Stimulated activated CD8-positive, alpha-beta memory T cell treated with anti-CD3 and anti-CD28 coated beads, Interleukin-7, amount 100 ng/mL, for 1 hour (primary cell): ENCODE results near the gene RAB40C.
A peak's percentile ranks its signal among the peaks of the same experiment; 100 is the strongest.

ENCODE experiments used
- DNase-seq, 2 donors: peaks; one replicate each; pipeline ENCODE4 v3.0.0-alpha.2; 2020; ENCODE audit warnings: low read depth in 2 of 2

Gene RAB40C, protein sequence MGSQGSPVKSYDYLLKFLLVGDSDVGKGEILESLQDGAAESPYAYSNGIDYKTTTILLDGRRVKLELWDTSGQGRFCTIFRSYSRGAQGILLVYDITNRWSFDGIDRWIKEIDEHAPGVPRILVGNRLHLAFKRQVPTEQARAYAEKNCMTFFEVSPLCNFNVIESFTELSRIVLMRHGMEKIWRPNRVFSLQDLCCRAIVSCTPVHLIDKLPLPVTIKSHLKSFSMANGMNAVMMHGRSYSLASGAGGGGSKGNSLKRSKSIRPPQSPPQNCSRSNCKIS

DNA sequence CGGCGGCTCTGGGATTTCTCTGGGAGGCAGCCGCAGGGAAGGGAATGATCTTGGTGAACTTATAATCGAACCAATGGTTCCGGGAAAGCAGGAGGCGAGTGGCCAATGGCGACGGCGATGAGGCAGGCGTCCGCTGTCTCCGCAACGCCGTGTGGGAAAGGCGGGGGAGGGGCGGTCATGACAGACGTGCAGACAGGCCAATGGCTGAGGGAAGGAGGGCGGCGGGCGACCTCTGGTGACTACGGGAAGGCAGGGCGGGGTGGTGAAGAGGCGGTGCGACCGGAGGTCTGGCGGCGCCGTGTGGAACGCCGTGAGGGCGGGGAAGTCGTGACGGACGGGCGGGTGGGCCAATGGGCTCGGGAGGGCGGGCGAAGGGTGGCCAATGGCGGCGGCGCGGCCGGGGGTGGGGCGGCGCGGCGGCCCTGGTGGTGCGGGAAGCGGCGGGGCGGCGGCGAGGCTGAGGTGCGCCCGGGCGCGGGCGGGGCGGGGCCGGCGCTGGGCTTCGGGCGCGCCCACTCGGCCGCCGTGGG lies at the start of gene RAB40C:
RAB40C (plus strand) TSS at position 409 of the 530 bp plus-strand sequence. CDS start 226 bp downstream, outside the sequence.
- DNase-seq: peak; percentile 97

DNA sequence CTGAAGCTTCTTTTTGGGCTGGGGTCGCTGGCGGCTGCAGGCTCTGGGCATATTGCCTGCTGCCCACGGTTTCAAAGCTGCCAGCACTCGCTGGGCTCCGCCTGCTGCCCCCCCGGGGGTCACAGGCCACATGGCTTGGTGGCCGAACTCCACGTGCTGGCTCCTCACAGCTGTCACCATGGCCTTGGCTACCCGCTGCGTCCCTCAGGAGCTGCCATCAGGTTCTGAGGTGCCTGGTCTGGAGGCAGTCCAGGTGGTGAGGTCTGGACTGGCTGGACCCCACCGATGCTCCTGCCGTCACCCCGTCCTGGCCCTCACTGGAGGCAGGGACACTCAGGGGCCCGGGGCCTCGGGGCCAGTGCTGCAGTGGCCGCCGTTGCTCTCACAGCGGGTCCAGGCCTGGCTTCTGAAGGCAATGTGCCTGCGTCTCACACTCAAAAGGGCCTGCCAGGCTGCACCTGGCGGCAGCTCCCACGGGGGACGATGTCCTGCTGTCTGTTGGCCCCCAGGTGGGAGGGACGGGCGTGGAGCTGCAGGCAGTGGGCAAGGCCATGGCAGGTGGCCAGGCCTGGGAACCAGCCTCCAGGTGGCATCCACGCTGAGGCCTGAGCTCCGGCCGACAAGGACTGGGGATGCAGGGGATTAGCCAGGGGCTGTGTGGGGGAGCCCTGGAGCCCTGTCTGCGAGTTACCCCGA lies 49.1 kb upstream of the RAB40C start:
- no peak for DNase-seq

DNA sequence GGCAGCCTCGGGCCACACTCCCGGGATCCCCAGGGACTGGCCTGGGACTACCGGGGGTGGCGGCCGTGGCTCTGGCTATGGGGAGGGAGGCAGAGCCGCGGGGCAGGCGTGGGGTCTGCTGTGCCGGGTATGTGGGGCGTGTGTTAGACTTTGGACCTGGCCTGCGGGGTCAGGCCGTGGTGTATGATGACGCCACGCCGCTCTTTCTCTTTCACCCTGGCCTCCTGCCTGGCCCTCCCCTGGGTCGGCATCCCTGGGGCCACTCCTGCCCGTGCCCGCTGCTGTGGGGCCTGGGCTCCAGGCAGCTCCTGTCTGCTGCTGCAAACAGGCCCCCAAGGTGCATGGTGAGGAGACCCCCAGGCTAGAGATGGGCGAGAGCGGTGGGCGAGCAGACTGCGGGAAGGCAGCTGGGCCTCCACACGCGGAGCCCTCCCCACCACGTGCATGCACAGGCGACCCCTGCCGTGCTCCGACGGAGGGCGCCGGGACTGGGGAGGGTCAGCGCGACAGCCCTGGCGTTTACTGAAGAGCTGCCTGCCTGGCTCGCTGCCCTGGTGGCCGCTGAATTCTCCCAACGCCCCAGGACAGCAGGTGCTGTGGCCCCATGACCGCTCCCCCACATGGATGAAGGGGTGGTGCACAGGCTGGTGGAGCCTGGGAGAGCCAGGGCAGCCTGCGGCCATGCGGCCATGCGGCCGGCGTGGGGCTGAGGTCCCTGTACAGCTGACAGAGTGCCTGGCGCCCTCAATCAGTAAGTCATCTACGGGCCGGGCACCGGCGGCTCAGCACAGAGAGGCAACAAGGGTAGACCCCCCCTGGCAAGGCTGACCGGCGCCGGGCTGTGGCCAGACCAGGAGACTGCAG lies 46.3 kb upstream of the RAB40C start:
- DNase-seq: no peak

DNA sequence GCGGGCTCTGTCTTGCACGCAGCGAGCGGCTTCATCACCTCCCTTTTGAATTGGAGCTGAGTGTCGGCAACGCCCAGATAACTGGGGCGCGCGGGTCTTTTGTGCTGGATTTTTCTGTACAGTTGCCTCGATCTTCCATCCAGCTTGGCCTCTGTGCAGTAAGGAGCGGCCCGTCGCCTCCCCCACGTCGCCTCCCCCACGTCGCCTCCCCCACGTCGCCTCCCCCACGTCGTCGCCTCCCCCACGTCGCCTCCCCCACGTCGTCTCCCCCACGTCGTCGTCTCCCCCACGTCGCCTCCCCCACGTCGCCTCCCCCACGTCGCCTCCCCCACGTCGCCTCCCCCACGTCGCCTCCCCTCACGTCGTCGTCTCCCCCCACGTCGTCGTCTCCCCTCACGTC lies 45.3 kb upstream of the RAB40C start:
- no peak for DNase-seq

DNA sequence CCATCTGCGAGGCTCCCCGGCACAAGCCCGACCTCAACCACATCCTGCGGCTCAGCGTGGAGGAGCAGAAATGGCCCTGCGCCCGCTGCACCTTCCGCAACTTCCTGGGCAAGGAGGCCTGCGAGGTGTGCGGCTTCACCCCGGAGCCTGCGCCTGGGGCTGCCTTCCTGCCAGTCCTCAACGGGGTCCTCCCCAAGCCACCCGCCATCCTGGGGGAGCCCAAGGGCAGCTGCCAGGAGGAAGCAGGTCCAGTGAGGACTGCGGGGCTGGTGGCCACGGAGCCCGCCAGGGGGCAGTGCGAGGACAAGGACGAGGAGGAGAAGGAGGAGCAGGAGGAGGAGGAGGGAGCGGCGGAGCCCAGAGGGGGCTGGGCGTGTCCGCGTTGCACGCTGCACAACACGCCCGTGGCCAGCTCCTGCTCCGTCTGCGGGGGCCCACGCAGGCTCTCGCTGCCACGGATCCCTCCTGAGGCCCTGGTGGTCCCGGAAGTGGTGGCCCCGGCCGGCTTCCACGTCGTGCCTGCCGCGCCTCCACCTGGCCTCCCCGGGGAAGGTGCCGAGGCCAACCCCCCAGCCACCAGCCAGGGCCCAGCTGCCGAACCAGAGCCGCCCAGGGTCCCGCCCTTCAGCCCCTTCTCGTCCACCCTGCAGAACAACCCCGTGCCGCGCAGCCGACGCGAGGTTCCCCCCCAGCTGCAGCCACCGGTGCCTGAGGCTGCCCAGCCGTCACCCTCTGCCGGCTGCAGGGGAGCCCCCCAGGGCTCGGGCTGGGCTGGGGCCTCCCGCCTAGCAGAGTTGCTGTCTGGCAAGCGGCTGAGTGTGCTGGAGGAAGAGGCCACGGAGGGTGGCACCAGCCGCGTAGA lies 42.7 kb upstream of the RAB40C start:
- DNase-seq: peak in 1 of 2 donors; percentile 27

DNA sequence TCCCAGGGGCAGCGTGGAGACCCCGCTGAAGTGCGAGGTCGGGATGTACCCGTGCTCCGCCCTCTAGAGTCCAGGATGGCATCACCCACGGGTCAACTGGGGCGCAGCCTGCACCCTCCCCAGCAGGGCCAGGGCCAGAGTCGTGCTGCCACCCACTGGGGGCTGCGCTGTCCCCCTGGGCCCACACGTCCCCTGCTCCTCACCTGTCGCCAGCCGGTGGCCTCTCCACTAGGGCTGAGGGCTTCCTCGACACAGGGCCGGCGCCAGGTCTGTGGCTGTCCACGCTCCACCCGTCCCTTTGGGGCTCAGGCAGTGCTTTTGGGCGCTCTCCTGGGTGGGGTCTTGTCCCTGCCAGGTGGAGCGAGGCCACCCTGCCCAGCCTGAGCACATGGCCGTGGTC lies 41.3 kb upstream of the RAB40C start:
- DNase-seq: no peak

DNA sequence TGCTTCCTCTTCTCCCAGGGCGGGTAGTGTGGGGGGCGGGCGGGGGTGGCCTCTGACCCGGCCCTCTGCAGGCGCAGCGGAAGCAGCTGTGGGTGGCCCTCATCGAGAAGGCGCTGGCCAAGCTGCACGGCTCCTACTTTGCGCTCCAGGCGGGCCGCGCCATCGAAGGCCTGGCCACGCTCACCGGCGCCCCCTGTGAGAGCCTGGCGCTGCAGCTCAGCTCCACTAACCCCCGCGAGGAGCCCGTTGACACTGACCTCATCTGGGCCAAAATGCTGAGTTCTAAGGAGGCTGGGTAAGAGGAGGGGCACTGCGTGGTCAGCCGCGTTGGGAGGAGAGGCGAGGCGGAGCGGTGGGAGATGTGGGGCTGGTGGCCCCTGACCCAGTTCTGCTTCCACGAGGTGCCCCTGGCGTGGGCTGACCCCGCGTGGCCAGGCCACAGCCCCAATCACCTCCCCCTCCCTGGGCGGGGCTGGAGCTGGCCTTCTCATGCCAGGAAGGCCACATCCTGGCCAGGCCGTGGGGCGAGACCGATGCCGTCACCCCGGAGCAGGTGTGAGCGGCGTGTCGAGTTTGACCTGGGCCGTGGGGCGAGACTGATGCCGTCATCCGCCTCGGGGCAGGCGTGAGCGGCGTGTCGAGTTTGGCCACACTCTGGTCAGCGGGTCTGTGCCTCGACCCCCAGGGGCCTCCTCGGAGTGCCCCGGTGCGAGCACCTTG lies 40.2 kb upstream of the RAB40C start:
- DNase-seq: no peak

DNA sequence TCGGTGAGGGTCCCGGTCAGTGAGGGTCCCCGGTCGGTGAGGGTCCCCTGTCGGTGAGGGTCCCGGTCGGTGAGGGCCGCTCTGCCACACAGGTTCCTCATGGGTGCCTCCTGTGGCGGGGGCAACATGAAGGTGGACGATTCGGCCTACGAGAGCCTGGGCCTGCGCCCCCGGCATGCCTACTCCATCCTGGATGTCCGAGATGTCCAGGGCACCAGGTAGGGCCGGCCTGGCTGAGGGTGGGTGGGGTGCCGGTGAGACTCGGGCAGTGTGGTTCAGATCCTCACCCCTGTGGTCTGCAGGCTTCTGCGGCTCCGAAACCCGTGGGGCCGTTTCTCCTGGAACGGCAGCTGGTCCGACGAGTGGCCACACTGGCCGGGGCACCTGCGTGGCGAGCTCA lies 38.7 kb upstream of the RAB40C start:
- no peak for DNase-seq

DNA sequence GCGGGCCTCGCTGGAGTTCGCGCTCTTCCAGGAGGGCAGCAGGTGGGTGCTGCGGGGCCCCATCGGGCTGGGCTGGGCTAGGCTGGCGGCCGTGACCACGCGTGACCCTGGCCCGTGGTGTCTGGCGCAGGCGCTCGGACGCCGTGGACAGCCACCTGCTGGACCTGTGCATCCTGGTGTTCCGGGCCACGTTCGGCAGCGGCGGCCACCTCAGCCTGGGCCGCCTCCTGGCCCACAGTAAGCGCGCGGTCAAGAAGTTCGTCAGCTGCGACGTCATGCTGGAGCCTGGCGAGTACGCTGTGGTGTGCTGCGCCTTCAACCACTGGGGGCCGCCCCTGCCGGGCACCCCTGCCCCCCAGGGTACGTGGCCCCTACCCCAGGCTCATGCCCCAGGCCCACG lies 37.7 kb upstream of the RAB40C start:
- DNase-seq: no peak

DNA sequence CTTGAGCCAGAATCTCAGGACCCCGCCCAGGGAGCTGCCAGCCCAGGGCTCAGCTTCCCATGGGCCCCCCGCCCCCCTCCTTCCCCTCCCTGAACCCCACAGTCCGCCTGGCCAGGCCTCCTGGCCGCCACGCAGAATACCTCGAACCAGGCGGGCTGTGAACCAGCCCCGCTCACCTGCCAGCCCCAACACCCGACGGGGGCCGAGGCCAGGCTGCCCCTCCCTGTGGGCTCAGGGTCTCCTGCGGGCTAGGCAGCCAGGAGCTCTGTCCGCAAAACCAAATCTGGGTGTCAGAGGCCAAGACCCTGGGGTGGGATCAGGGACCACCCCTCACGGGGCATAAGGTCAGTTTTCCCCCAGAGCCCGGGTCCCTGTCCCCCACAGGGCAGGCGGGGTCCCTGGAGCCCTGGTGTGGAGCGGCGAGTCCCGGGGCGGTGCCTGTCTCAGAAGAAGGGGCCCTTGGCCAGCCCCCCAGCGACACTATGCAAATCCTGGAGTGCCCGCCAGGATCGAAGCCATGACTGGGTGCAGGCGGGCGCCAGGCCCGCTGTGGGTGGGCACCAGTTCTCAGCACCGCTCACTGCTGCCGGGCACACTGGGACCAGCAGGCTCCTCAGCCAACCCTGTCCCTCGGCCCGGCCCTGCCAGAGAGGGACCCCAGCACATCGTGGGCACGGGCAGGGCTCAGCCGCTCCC lies 36.1 kb upstream of the RAB40C start:
- DNase-seq: no peak

DNA sequence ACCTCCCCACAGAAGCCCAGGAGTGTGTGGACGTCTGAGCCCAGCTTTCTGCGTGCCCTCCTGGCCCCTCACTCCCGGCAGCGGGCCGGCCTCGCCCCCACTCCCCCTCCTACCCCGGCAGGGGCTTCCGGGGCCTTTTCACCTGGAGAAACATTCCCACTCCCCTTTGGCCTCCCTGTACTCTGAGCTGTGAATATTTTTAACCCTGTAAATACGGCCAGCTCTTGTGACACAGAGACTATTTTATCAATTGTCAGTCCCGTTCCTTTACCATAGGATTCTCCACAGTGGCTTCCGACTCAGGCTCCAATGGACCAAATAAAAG lies 35.6 kb upstream of the RAB40C start:
- no peak for DNase-seq

DNA sequence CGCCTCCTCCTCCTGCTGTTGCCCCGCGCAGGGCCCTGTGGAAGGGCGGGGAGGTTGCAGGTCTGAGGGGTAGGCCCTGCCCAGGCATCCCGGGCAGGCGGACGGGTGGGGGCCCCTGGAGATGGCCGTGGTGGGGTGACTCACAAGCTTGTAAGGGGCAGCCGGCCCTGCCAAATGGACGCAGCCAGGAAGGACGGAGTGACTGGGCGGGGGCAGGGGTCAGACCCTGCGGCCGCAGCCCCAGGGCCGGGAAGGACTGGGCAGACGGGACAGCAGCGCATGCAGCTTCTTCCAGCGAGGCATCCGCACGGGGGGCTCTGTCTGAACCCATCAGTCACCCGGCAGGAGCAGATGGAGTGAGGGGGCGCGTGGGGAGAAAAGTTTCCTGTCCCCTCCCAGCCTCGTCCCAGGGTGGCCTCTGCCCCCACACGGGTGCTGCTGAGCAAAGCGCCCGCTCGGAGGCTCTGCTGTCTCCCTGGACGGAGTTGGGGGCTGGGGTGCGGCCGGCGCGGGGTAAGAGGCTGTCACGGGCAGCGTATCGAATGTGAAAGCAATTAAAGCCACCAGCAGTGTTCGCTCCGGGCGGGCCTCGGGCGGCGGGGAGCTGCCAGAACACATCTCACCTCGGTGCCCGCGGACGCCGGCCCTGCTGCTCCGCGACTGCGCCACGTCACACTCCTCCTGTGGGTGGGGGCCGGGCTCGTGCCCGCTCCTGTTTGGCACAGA lies 35.1 kb upstream of the RAB40C start:
- no peak for DNase-seq

DNA sequence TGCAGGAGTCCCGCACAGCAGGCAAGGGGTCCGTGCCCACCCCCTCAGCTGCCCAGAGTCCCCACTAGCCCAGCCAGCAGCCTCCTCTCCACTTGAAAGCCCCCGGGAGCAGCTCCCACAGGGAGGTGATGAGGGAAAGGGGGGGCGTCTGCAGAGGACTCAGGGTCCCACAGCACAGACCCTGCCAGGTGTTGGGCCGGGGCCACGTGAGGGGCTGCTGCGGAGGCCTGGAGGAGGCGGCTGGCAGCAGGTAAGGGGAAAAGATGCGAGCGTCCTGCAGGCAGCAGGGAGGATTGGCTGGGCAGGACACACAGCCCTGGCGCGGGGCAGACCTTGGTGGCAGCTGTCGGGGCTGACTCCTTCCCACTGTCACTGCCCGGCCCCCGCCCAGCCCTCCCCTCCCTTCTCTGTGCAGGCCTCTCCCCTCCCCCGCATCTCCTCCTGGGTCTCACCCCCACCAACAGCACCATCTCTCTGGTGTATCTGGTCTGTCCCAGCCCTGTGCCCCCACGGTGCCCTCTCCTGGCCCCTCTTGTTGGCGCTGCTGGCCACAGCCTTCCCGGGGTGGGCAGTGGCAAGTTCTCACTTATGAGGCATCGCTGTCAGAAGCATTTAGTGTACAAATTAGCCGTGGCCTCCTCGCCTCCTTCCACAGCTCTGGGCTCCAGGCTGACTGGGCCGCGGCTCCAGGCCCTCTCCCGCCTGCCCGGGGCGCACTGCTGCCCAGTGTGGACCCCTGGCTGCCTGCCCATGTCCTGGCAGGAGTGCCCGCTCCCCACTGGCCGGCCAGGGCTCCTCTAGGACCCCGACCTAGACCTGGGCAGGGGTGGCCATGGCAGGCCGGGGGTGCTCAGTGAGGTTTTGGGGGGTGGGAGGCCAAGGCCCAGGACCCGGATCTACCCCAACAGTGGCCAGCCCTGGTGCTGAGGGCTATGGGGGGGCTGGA lies 34.1 kb upstream of the RAB40C start:
- DNase-seq: no peak

DNA sequence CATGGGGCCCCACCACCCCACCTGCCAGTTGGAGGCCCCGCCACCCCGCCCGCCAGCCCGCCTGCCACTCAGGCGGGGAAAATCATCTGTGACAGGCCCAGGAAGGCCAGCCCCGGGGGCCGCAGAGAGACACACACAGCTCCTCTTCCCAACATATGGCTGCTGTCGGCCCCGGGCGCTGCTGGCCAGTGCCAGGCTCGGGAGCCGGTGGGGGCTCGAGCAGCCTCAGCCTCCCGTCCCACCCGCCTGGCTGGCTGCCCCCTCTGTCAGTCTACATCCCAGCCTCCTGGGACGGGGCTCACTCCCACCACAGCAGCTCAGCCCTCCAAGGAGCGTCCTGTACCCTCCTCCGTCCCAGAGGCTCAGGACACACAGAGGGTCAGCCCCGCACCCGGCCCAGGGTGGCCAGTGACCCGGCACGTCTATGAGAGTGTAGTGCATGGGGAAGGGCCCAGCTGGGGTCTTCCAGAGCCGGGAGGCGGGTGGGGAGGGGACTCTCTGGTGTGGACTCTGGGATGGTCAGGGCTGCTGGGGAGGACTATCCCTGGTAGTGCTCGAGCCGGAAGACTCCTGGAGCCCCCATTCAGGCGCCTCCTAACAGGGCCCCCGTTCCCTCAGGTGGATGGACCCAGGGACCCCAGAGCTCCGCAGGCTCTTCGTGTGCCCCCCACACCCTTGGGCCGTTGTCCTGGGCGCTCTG lies 33.2 kb upstream of the RAB40C start:
- DNase-seq: no peak

DNA sequence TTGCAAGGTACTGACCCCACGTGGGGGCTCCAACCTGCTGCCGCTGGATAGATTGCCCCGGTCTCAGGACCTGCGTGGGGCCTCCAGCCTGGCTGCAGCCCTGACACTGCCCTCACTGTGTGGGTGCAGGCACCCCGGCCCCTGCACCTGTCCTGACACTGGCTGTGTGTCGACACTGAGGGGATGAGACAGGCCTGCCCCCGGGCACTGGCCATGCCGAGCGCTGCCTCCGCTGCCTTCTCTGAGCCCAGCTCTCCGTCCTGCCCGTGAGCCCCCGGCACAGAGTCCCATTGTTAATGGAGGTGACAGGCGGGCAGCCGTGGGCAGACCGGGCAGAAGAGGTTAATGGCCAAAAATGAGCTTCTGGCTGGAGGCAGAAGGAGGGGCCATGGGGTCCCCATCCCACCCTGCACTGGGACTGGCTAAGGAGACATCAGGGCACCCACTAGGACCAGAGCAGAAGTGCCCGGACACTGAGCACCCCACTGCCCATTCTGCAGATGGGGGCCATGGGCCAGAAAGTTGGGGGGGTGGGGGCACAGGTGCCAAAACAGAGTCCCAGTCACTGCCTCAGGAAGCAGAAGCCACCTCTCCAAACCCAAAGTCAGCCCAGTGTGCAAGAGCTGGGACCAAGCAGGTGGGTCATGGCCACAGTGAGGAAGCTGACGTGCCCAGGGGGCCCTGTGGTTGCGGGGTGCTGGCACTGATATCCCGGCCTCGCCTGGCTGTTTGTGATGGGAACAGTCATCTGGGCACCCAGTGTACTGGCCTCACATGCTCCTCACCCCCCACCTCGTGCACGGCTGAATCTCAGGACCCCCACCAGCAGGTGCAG lies 32.2 kb upstream of the RAB40C start:
- DNase-seq: no peak

DNA sequence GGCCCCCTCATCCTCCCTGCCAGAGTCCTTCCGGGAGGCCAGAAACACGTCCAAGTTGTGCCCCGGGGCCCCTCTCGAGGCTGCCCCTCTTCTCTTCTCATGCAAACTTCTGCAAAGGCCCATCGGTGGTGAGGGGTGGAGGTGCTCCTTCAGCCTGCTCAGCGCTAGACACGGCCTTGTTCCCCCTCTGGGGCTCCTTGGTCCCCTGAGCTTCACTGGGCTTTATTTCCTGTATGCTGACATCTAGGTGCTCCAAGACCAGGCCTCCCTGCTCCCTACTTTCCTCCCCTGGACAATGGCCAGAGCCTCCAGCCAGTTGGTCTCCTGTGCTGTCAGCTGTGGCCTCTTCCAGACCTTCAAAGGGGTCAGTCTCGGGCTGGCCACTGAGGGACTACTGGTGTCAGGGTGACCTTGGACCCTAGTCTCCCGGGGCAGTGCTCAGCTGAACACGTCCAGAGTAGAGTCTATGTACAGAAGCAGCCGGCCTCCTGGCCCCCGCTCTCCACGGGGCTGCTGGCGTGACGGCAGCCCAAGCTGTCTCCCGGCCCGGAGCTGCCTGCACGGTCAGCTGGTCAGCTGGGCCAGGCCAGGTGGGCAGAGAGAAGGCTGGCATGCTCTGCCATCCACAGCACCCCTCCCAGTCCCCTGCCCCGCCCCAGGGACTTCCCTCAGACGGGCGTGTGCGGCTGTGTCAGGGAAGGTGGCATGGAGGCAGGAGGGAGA lies 31.4 kb upstream of the RAB40C start:
- no peak for DNase-seq
